Measurements from ENCODE around the gene PTPRE. TPM values are rescaled to one million over a fixed set of nuclear protein-coding genes. Genes with fewer than 3 reads are reported as not detected.

Gene PTPRE
- total and polyA plus RNA-seq, 10 of the 15 experiments (the other 5 are each of a cell fraction or from before 2014, with no cell fraction given): 2.9 to 7.6 (median 5.8) TPM

DNA sequence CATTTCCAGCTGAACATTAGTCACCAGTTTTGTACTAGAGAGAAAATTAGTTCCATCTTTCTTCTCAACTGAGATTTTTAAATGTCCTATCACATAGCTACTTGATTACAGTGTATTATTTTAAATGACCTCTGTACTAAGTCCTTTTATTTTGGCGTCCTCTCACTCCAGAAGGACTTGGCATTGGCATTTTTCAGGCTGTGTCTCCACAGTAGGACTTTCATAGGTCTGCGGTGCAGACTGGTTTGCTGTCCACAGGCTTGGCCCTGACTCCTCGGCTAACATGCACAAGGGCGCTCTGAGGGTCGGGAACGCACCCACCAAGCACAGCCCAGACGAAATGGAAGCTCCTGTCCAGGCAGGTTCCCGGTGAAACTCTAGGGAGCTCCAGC, 6.5 kb downstream of the PTPRE start:
- Histone ChIP-seq H3K27me3 (replicated peaks in 1 of 2; ENCODE audit: control insufficient read depth in 2 of 2, insufficient read depth in 2 of 2, low read length in 1 of 2) (no peaks in the 10 kb centered on the region), H3K4me3 (no peak overlapping the region), H2AFZ (ENCODE audit: control insufficient read depth, low read depth, low read length) (no peak overlapping the region), H3K9me3 (replicated peaks; ENCODE audit: control insufficient read depth, insufficient read depth, low read length) (no peaks in the 10 kb centered on the region; the same call in 2 of the 3 replicates), H3K79me2 (ENCODE audit: control insufficient read depth, insufficient read depth, low read length) (no peaks in the 10 kb centered on the region), H3K4me2 (ENCODE audit: control insufficient read depth, insufficient read depth) (no peak overlapping the region), H3K27ac (ENCODE audit: control insufficient read depth, insufficient read depth) (no peak overlapping the region), H3K9ac (ENCODE audit: control insufficient read depth, insufficient read depth, low read length) (no peak overlapping the region), H3K36me3 (ENCODE audit: control insufficient read depth in 2 of 2, insufficient read depth in 2 of 2, low read length in 1 of 2) (no peaks in the 10 kb centered on the region), H4K20me1 (ENCODE audit: control insufficient read depth, insufficient read depth) (no peaks in the 10 kb centered on the region), H3K4me1 (ENCODE audit: control insufficient read depth, insufficient read depth, low read length) (no peaks in the 10 kb centered on the region)
- ChIA-PET POLR2A (no interaction called here), RAD21 (ENCODE audit: unreplicated experiment) (no interaction called here), SMC1A (ENCODE audit: uncharacterized antibody, unreplicated experiment) (no interaction called here), CTCF (interaction anchor here (0.6 kb wide), 1 partner anchor 97 kb away, joined by 3 read pairs; no protein-coding TSS in a partner anchor)
- intact Hi-C loops (cut with micrococcal nuclease; ENCODE audit: unreplicated experiment): no loop called here
- FAIRE-seq: no peak
- no peak for DNase-seq (ENCODE audit: low read depth, low spot score)
- TF ChIP-seq CHD4 (IDR thresholded peaks at IDR 0.05) (no peak), BRCA1 (IDR thresholded peaks at IDR 0.05; ENCODE audit: low read depth, low read length) (no peak), SMAD1 (IDR thresholded peaks at IDR 0.05; ENCODE audit: low read depth, partially characterized antibody) (no peak), FOS (IDR thresholded peaks at IDR 0.05; ENCODE audit: borderline replicate concordance, extremely low read depth, insufficient read length) (no peak), ZBED1 (IDR thresholded peaks at IDR 0.05; ENCODE audit: borderline replicate concordance) (no peak), IKZF2 (IDR thresholded peaks at IDR 0.05) (no peak), NFYA (IDR thresholded peaks at IDR 0.05; ENCODE audit: borderline replicate concordance, low read depth, low read length) (no peak), EGR1 (IDR thresholded peaks at IDR 0.05; ENCODE audit: borderline replicate concordance in 1 of 2, low read depth in 2 of 2, low read length in 2 of 2) (no peak), ZNF384 (IDR thresholded peaks at IDR 0.05; ENCODE audit: borderline replicate concordance, low read depth, low read length) (no peak), MTA3 (IDR thresholded peaks at IDR 0.05; ENCODE audit: borderline replicate concordance, low read length) (no peak)
- WGBS (ENCODE audit: insufficient coverage, insufficient replicate concordance, low lambda C conversion rate, missing lambda C conversion rate): 38% methylated on average over 8 of the region's 8 CpGs
- no TSS peak for BruUV-seq (replicated peaks)
- ATAC-seq: no peak
- in situ Hi-C loops (cut with MboI): no loop called here
